GM18505 (cell line): ENCODE data around the gene PRSS35.
"Not testable (repeated sequence)": the region's sequence is repeated elsewhere in the genome, so short reads cannot be mapped to it uniquely, and the experiment has no call there.

ENCODE experiments used
- ATAC-seq: cut with Tn5 transposase; IDR thresholded peaks from one replicate; pipeline ENCODE4 v1.9.1; 2021; ENCODE audit not compliant: unreplicated experiment
- POLR2A ChIP-seq: IDR thresholded peaks from 4 replicates; pipeline ENCODE4 v1.6.1; 2011; ENCODE audit warnings: borderline replicate concordance; ENCODE audit not compliant: insufficient read depth, insufficient read length; ENCODE audit errors: extremely low read depth

The PRSS35 gene

GRCh38 chr6:83488861-83489260 is 23.5 kb upstream of the PRSS35 start:
- no peak for TF ChIP-seq POLR2A
- no peak for ATAC-seq

- no peak for TF ChIP-seq POLR2A
- no peak for ATAC-seq
Measured at GRCh38 chr6:83490217-83490807, 22.0 kb upstream of the PRSS35 start.

GRCh38 chr6:83505356-83505755 is 7.0 kb upstream of the PRSS35 start:
- no peak for TF ChIP-seq POLR2A
- ATAC-seq, result no peak

GRCh38 chr6:83509441-83509840 is 2.9 kb upstream of the PRSS35 start:
- no peak for TF ChIP-seq POLR2A
- no peak for ATAC-seq

GRCh38 chr6:83510791-83511190 is 1.5 kb upstream of the PRSS35 start:
- no peak for TF ChIP-seq POLR2A
- no peak for ATAC-seq

GRCh38 chr6:83511266-83511665 is 1.1 kb upstream of the PRSS35 start:
- no peak for TF ChIP-seq POLR2A
- ATAC-seq, result no peak

- no peak for TF ChIP-seq POLR2A
- no peak for ATAC-seq
Measured at GRCh38 chr6:83514466-83514865, 2.1 kb downstream of the PRSS35 start.

GRCh38 chr6:83514866-83515466 is 2.6 kb downstream of the PRSS35 start:
- peak; percentile 63 for ATAC-seq
- TF ChIP-seq POLR2A, result no peak

GRCh38 chr6:83517500-83517899 is 5.2 kb downstream of the PRSS35 start:
- ATAC-seq, result no peak
- no peak for TF ChIP-seq POLR2A

GRCh38 chr6:83518816-83519480 is 6.6 kb downstream of the PRSS35 start:
- no peak for TF ChIP-seq POLR2A
- ATAC-seq, result no peak

GRCh38 chr6:83536034-83536646 is 23.8 kb downstream of the PRSS35 start:
- peak; percentile 74 for ATAC-seq
- no peak for TF ChIP-seq POLR2A

- ATAC-seq, result no peak
Measured at GRCh38 chr6:83536647-83537589, 24.6 kb downstream of the PRSS35 start.

GRCh38 chr6:83539678-83540077 is 27.3 kb downstream of the PRSS35 start:
- no peak for ATAC-seq
- no peak for TF ChIP-seq POLR2A

More at GRCh38 chr6:83536647-83537589, 24.6 kb downstream of the PRSS35 start:
- TF ChIP-seq POLR2A, result no peak

GRCh38 chr6:83546636-83547035 is 34.3 kb downstream of the PRSS35 start:
- TF ChIP-seq POLR2A, result no peak
- no peak for ATAC-seq

- ATAC-seq, result not testable (repeated sequence)
Measured at GRCh38 chr6:83550482-83550881, 38.1 kb downstream of the PRSS35 start.

GRCh38 chr6:83551748-83552147 is 39.4 kb downstream of the PRSS35 start:
- not testable (repeated sequence) for ATAC-seq
